Right kidney (tissue), 1 donor: Measurements from ENCODE around the gene MRPL52.
"Not testable (repeated sequence)": the region's sequence is repeated elsewhere in the genome, so short reads cannot be mapped to it uniquely, and the experiment has no call there.

Source experiments
- DNase-seq: peaks from one replicate; pipeline ENCODE4 v3.0.0-alpha.2; 2016

MRPL52 gene

GRCh38 chr14:22852599-22852939 is 22.9 kb downstream of the MRPL52 start:
- DNase-seq, result no peak

DNA sequence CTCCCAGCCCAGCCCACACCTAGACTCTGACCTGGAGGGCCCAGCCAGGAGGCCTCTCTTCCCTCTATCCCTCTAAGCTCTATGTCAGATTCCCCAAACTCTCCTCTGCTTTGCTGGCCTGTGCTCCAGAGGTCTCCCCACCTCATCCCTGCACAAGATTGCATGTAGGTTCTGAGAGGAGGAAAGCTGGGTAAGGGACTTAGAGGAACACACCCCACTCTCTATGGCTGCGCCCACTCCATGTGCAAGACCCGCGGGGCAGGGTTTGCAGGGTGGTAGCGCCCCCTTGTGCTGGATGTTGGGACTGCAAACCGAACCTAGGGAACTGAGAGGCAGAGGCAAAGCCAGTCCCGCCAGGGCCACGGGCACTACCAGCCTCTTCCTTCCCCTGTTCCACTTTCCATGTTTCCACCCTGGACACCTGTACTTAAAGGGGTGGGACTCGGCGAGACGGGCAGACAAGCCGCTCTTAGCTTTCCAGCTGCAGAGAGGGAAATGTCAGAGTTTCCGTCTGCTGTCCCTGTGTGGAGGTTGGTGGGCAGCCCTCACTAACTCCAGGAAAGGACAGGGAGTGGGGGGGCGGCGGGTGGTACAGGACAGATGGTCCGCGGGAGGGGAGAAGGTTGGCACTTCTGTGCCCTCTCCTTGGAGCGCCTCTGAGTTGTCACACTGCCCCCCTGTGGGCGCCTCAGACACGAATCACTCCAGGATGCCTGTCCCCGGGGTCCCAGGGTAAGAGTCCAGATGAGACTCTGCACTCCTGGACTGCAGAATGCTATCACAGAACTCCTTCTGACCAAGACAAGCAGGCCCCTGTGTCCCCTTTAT is 23.5 kb downstream of the MRPL52 start:
- peak; percentile 91 for DNase-seq

GRCh38 chr14:22854296-22854695 is 24.6 kb downstream of the MRPL52 start:
- not testable (repeated sequence) for DNase-seq

DNA sequence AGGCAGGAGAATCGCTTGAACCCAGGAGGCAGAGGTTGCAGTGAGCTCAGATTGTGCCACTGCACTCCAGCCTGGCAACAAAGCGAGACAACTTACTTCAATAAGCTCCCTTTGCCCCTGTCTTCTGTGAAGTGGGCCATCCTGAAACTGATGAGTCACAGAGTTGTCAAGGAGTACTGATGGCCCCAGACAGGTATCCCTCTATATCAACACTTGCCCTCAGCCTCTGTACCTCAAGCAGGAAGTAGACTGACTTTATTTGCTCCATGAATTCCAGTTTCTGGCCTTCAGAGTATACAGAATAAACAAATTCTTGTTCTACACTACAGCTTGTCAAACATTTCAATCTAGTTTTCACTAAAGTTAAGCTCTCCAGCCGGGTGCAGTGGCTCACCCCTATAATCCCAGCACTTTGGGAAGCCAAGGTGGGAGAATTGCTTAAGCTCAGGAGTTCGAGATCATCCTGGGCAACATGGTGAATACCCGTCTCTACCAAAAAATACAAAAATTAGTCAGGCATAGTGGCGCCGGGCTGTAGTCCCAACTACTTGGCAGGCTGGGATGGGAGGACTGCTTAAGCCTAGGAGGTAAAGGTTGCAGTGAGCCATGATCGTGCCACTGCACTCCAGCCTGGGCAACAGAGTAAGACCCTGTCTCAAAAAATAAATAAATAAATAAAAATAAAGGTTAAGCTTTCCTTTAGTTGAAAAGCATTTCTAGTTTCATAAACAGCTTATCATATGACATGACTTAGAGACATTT is 25.5 kb downstream of the MRPL52 start:
- no peak for DNase-seq

DNA sequence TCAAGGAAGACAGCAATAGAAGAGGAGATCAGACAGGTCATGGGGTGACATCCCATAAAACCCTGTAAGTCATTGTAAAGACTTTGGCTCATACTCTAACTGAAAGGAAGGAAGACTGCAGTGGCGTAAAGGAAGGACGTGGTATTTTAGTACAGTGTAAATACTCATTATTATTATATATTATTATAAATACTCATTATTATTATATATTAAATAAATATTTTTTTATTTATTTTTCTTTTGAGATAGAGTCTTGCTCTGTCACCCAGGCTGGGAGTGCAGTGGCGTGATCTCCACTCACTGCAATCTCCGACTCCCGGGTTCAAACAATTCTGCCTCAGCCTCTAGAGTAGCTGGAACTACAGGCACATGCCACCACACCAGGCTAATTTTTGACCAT is 26.7 kb downstream of the MRPL52 start:
- DNase-seq, result no peak

DNA sequence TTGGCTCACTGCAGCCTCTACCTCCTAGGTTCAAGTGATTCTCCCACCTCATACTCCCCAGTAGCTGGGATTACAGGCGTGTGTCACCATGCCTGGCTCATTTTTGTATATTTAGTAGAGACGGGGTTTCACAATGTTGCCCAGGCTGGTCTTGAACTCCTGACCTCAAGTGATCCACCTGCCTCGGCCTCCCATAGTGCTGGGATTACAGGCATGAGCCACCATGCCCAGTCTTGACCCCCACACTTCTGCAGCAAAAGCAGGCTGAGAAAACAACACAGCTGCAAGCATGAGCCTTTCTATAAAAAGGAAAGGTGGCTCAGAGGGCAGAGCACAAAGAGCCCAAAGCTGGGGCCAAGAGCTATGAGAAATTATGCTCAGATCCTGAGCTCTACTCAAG is 30.7 kb downstream of the MRPL52 start:
- DNase-seq, result not testable (repeated sequence)

DNA sequence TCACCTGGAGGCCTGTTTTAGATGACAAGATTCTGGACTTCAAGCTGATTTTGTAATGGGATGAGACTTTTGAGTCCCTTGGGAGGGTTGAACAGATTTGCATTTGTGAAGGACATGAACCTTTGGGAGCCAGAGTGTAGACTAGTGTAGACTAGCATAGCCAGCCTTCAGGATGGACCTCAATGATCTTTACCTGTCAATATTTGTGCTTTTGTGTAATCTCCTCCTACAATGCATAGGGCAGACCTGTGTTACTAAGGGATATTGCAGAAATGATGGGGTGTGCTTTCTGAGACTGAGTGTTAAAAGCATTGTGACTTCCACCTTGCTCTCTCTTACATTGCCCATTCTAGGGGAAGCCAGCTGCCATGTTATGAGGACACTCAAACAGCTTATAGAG is 32.0 kb downstream of the MRPL52 start:
- no peak for DNase-seq

GRCh38 chr14:22864979-22865378 is 35.3 kb downstream of the MRPL52 start:
- no peak for DNase-seq

DNA sequence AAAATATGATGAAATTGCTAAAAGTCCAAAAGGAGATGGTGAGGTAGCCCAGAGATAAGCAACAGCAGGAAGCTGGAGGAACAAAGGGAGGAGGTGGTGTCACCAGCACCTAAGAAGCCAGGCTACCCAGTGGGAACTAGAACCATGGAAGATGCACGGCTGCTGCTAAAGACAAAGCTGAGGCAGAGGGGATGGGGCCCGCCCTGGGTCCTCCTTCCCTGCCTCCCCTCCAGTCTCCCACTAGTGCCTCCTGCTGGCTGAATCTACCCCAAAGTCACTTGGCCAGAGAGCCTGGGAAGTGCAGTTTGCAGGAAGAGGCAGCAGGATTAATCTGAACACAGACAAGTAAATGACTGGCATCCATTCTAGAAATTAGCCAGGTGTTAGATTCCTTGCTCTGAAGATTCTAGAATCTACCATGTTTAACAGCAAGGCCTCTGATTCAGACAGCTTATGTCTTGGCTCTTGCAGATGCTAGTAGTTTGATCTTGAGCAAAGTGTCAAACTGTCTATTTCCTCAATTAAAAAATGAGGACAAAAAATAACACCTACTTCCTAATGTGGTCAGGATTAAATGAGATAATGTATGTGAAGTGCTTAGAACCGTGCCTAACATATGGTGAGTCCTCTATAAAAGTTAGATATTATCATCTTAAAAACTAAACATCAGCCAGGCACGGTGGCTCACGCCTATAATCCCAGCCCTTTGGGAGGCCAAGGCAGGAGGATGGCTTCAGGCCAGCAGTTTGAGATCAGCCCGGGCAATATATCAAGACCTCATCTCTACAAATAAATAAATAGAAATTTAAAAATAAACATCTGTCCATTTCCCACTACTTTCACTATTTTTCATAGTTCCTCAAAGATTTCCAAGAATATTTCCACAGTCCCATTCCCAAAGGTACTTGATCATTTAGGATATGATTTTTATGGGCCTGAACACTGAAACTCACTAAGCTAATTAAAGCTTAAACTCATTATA is 36.0 kb downstream of the MRPL52 start:
- no peak for DNase-seq

DNA sequence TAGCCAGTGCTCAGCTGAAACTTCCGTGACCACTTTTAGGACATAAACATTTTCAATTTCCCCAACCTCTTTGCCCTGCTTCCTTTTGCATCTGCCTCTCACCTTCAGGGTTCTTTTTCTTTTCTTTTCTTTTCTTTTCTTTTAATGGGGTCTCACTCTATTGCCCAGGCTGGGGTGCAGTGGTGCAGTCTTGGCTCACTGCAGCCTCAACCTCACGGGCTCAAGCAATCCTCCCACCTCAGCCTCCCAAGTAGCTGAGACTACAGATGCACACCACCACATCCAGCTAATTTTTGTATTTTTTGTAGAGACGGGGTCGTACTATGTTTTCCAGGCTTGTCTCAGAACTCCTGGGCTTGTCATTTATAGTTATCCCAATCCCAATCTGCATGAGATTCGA is 37.2 kb downstream of the MRPL52 start:
- DNase-seq, result no peak

DNA sequence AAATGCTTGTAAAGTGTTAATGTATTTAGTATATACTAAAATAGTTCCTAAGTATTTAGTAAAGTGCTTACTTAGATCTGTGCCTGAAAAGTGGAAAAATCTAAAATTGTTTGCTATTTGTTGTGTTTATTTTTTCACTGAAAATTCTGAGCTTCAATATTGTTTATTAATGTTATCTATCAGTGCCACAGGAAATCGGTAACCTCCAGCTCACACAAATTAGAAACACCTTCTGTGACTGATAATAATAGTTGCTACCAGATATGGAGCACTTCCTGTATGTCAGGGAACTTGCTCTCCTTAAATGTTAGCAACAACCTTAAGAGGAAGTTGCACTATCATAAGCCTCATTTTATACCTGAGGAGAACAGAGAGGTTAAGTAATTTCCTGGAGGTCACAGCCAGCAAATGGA is 41.1 kb downstream of the MRPL52 start:
- no peak for DNase-seq

DNA sequence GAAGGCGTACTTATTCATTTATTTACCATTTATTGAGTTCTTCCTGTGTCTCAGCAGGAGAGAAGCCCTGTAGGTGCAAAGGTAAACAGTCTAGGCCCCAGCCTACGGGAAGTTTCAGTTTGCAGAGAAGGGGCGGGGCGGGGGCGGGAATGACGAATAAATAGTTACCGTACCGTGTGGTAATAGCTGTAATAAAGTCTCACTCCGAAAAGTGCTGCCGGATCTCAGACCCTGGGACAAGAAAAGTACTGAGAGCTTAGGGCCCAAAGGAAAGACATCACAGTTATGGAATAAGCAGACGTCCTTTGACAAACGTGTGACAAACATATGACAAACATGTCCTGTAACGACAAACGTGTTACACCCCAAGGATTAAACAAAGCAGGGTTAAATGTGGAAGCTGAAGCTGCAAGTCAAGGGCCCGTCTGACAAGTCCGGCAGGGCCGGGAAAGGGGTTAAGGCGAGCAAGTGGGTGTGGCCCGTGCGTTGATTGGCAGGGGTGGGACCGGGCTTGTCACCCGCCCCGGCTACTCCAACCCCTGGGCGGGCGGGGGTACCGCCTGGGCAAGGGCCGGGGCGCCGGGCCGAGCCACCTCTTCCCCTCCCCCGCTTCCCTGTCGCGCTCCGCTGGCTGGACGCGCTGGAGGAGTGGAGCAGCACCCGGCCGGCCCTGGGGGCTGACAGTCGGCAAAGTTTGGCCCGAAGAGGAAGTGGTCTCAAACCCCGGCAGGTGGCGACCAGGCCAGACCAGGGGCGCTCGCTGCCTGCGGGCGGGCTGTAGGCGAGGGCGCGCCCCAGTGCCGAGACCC is 41.7 kb downstream of the MRPL52 start, which contains the start of gene LRP10:
Gene LRP10 (plus strand): TSS at position 517 of the 809 bp plus-strand sequence. CDS start 564 bp downstream, outside the sequence.
- DNase-seq, result peak; percentile 95

DNA sequence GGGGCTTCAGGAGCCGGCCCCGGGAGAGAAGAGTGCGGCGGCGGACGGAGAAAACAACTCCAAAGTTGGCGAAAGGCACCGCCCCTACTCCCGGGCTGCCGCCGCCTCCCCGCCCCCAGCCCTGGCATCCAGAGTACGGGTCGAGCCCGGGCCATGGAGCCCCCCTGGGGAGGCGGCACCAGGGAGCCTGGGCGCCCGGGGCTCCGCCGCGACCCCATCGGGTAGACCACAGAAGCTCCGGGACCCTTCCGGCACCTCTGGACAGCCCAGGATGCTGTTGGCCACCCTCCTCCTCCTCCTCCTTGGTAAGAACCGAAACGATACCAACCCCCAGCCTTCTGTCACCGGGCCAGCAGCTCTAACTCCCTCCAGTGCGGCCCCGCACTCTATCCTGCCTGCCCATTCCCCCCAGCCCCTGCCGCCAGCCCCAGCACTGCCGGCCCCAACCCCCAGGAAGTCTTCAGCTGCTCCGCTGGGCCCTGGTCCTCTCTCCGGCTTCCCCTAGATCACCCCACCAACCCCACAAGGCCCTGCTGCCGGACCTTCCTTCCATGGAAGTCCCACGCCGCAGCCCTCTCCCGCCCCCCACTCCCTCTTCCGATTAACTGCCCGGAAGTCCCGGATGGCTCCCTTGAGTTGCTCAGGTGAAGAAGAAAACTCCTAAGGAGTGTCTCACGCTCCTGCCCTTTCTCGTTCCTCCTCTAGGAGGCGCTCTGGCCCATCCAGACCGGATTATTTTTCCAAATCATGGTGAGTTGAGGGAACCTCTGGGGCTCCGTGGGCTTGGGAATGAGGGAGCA is 42.5 kb downstream of the MRPL52 start:
- DNase-seq, result peak; percentile 74

DNA sequence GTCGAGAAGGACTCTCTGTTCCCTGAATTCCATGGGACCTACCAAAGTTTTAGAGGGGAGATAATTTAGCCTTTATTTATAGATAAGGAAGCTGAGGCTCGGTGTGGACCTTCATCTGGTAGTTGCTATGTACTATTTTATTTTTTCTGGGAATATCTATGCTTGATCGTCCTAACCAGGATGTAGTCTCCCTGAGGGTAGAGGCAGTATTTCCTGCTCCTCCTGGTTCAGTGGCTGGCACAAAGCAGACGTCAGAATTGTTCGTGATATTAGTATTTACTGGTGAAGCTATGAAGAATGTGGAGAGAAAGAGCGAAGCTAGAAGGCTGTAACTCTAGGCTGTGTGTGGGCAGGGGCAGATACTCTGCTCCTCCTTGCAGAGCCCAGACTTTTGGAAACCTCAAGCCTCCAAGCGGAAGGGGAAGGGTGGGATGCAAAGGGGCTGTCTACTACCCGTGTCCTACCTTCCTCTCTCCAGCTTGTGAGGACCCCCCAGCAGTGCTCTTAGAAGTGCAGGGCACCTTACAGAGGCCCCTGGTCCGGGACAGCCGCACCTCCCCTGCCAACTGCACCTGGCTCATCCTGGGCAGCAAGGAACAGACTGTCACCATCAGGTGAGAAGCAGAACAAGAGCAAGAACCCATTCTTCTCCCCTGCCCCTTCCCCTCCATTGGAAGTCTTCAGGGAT is 43.3 kb downstream of the MRPL52 start:
- peak; percentile 23 for DNase-seq

- no peak for DNase-seq
These were observed 45.5 kb downstream of the MRPL52 start for GRCh38 chr14:22875003-22875747.

GRCh38 chr14:22875748-22876319 is 46.1 kb downstream of the MRPL52 start:
- DNase-seq, result no peak

GRCh38 chr14:22877000-22877501 is 47.4 kb downstream of the MRPL52 start:
- DNase-seq, result no peak
